Adrenal gland (tissue), 12 donors: Measurements from ENCODE around the gene EHD4. TPM values are rescaled to one million over a fixed set of nuclear protein-coding genes. Genes with fewer than 3 reads are reported as not detected.

ENCODE experiments used
- DNase-seq, 7 donors: peaks; one replicate each; pipeline ENCODE4 v3.0.0-alpha.2; 2019 to 2020
- H3K27ac ChIP-seq, 5 donors: fragments of 200-600 bp; sonication (generic) in 4 of 5; 1 replicate in 3 of 5; 2 replicates in 2 of 5; pipeline versions ENCODE4 v1.5.1 to v1.8.0; 2016 to 2020; ENCODE audit warnings: mild to moderate bottlenecking in 1 of 5
- H3K27me3 ChIP-seq: fragments of 200-600 bp; 2 replicates; pipeline ENCODE4 v1.8.0; 2021
- H3K36me3 ChIP-seq, 2 donors: fragments of 200-600 bp; replicated peaks in 1 of 2; 1 replicate in 1 of 2; 2 replicates in 1 of 2; pipeline versions ENCODE4 v1.5.1 to v1.8.0; 2018 to 2022
- H3K4me1 ChIP-seq, 2 donors: fragments of 200-600 bp; replicated peaks in 1 of 2; 1 replicate in 1 of 2; 2 replicates in 1 of 2; pipeline versions ENCODE4 v1.5.1 to v1.8.0; 2018 to 2021
- H3K4me3 ChIP-seq, 4 donors: fragments of 200-600 bp; sonication (generic) in 3 of 4; one replicate each; pipeline ENCODE4 v1.5.1; 2016 to 2018
- H3K9me3 ChIP-seq, 3 donors: fragments of 200-600 bp; sonication (generic) in 1 of 3; replicated peaks in 1 of 3; 1 replicate in 2 of 3; 2 replicates in 1 of 3; pipeline versions ENCODE4 v1.5.1 to v1.8.0; 2016 to 2021
- CTCF ChIP-seq, 6 experiments: fragments of 450-650 bp in 4 of 6; fragments of 200-600 bp in 2 of 6; sonication (generic) in 1 of 6; IDR thresholded peaks; 1 replicate in 5 of 6; 2 replicates in 1 of 6; pipeline versions ENCODE4 v1.5.1 to v1.8.0; 2016 to 2021; ENCODE audit warnings: antibody characterized with exemption in 6 of 6, mild to moderate bottlenecking in 2 of 6, moderate library complexity in 1 of 6
- POLR2A ChIP-seq, 2 donors: fragments of 450-650 bp; IDR thresholded peaks; one replicate each; pipeline ENCODE4 v1.6.1; 2017; ENCODE audit warnings: antibody characterized with exemption in 2 of 2, mild to moderate bottlenecking in 2 of 2, moderate library complexity in 1 of 2
- WGBS, 4 donors: extraction: QIAGEN DNeasy Blood & Tissue Kit in 2 of 4; methylation state at CpG; one replicate each; pipeline versions ENCODE4 v1.1.5 to v1.1.7; 2013 to 2017; 5-methylcytosine and 5-hydroxymethylcytosine counted together
- intact Hi-C, 2 donors: fragments of 100-400 bp; cut with DNase I; formaldehyde crosslinking; loops; one replicate each; pipeline versions ENCODE4 v1.14.1 to v1.15.0; 2022 to 2023
- polyA plus RNA-seq, 3 donors: library from polyadenylated mRNA; stranded (reverse); fragments of 200-250 nt in 2 of 3; fragments of 350-450 nt in 1 of 3; fragmentation: Illumina TruSeq in 1 of 3; extraction: RNeasy Lipid Tissue Mini Kit (QIAGEN cat#74804) in 1 of 3; gene quantifications; one replicate each; pipeline ENCODE4 v1.2.3, GENCODE V29; 2013 to 2014
- total RNA-seq, 9 donors: library from RNA; depleted of rRNA in 4 of 9; stranded (reverse); fragments of >200 nt in 4 of 9; fragments of 120-200 nt in 1 of 9; fragmentation: NEBNext Ultra II Directional in 1 of 9; extraction: Animal tissue kit (Norgen Biotek cat#: 25700) in 1 of 9; gene quantifications; one replicate each; pipeline versions ENCODE4 v1.1.0 to v1.2.4, GENCODE V29; 2013 to 2023
- donor health status: healthy with polysubstance abuse.
- donor health status: Bipolar disorder and iron deficiency.
- donor health status: DM: yes; HTN: yes; CAD: no.
- donor health status: DM: no; HTN: no; CAD: no.
- donor health status: DM: no; HTN: no; CAD: no.
- donor health status: DM: yes; HTN: yes; CAD: no.

The EHD4 gene
- total and polyA plus RNA-seq, 12 donors, result 2.0 to 17.0 (median 11.5) TPM

DNA sequence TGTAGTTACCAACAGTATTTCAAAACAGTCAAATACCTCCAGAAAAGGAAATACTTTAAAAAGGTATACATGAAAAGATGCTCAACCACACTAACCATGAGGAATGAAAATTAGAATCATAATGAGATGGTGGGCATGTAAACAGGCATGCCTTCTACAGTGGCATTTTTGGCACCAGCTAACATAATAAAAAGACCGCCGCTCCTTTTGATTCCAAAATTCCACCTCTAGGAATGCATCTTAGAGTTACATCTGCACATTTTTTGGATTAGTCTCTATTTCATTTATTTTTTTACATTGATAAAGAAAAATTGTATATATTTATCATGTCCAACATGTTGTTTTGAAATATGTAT lies 41.5 kb downstream of the EHD4 start:
- H3K4me1 ChIP-seq, result peaks cover 6 to 46% of the 10 kb centered on the region in 2 donors
- H3K36me3 ChIP-seq, result no peaks in the 10 kb centered on the region
- WGBS, 4 donors, result 83 to 97% (median 93%) methylated on average over 2 of the region's 2 CpGs
- no peak overlapping the region for H3K4me3 ChIP-seq
- TF ChIP-seq POLR2A (IDR thresholded peaks at IDR 0.05), result no peak
- TF ChIP-seq CTCF (IDR thresholded peaks at IDR 0.05), result no peak
- peak overlapping the region in 2 of 5 donors; percentile 17 to 32 for H3K27ac ChIP-seq
- no peaks in the 10 kb centered on the region for H3K27me3 ChIP-seq
- H3K9me3 ChIP-seq, result no peaks in the 10 kb centered on the region
- intact Hi-C loops, result no loop called here
- no peak for DNase-seq

DNA sequence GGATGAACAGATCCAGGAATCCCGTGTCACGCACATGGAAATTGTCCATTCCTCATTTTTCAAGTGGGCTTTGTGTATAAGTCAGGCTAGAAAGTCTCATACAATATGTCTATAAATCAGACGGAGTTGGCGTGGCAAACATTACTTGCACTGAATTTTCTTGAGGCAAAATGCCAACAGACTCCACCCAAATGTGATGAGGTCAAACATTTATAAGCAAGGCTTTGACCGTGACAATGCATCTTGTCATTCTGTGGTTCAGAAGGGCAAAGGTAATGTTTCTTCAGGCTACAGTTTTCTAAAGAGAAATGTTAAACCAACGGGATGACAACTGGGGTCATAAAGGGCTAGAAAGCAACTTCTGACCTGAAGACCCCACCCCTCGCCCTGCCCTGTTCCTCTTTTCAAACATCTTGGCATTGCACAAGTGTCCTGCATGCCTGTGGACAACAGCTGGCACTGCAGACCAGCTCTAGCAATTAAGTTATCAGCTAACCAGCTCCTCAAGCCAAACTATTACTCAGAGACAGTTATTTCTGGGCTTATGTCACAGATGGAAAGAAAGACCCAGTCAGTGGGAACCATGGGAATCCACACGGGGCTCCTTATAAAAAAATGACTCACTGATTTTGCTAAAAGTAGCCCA lies 42.0 kb downstream of the EHD4 start:
- peak in 5 of 6 experiments; percentile 17 to 52 (median 27) for TF ChIP-seq CTCF (IDR thresholded peaks at IDR 0.05)
- TF ChIP-seq POLR2A (IDR thresholded peaks at IDR 0.05), result no peak
- WGBS, 4 donors, result 53 to 66% (median 56%) methylated on average over 8 of the region's 8 CpGs
- intact Hi-C loops, result no loop called here
- Histone ChIP-seq H3K27me3 (no peaks in the 10 kb centered on the region), H3K4me3 (no peak overlapping the region), H3K27ac (peak overlapping the region in 2 of 5 donors; percentile 17 to 32), H3K4me1 (peaks cover 6 to 43% of the 10 kb centered on the region in 2 donors), H3K36me3 (no peaks in the 10 kb centered on the region), H3K9me3 (no peaks in the 10 kb centered on the region)
- peak in 6 of 7 donors; percentile 52 to 75 (median 62) for DNase-seq

DNA sequence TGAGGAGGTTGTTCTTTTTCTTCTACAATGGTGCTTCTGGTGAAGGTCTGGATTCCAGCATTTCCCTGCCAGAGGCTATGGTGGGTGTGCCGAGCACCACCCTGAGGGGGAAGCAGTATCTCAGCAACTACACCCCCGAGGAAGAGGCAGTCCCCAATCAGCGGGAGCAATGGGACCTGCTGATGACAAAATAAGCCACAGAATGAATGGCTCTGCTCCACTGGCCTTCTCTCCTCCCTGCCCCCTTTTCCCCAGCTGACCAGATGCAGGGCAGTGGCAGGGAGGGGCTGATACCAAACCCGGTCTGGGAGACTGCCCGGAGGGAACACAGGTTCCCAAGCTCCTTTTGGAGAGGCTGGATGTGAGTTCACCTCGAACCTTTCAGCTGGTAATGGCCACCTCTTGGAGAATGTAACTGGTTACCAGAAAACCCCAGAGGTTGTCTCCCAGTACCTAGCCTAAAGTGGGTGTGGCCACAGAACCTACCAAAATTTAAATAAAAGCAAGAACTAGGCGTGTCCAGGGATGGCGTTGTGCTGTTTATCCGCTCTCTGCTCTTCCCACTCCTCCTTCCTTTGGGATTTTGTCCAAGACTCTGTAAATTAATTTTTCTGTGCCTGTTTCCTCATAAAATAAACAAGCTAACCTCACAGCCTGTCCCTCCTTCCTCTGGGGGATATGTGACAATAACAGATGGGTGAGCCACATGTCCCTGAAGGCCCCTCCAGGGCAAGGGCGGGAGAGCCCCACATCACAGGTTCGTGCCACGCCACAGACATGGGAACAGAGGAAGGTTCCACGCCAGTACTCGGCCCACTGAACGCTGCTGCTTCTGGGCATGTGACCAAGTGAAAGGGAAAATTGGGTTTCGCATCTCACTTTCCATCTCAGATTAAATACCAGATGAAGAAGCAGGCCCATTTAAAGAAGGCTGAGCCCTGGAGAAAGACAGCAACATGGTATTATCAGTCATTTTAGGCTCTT lies 43.4 kb downstream of the EHD4 start:
- peak in 2 of 7 donors; percentile 34 to 69 for DNase-seq
- Histone ChIP-seq H3K4me1 (peaks cover 6 to 40% of the 10 kb centered on the region in 2 donors), H3K9me3 (no peaks in the 10 kb centered on the region), H3K4me3 (no peak overlapping the region), H3K36me3 (no peaks in the 10 kb centered on the region), H3K27ac (peak overlapping the region in 4 of 5 donors; percentile 6 to 32 (median 18)), H3K27me3 (no peaks in the 10 kb centered on the region)
- 66 to 81% (median 73%) methylated on average over 13 to 16 of the region's 16 CpGs for WGBS, 4 donors
- TF ChIP-seq POLR2A (IDR thresholded peaks at IDR 0.05) (no peak), CTCF (IDR thresholded peaks at IDR 0.05) (no peak)
- intact Hi-C loops, result loop anchor here in 1 of 2 donors (10.0 kb wide), 1 partner anchor 46 kb away; the partner anchor contains the start of gene EHD4

- WGBS, 4 donors, result 85 to 91% (median 86%) methylated on average over 6 of the region's 6 CpGs
- peaks cover 6 to 43% of the 10 kb centered on the region in 2 donors for H3K4me1 ChIP-seq
Measured at GRCh38 chr15:41928100-41928499, 44.3 kb downstream of the EHD4 start.

More at GRCh38 chr15:41928100-41928499, 44.3 kb downstream of the EHD4 start:
- no peak for DNase-seq
- Histone ChIP-seq H3K27me3 (no peaks in the 10 kb centered on the region), H3K4me3 (no peak overlapping the region), H3K36me3 (no peaks in the 10 kb centered on the region), H3K9me3 (no peaks in the 10 kb centered on the region), H3K27ac (no peak overlapping the region)
- intact Hi-C loops, result loop anchor here in 1 of 2 donors (10.0 kb wide), 1 partner anchor 47 kb away; the partner anchor contains the start of gene EHD4
- TF ChIP-seq POLR2A (IDR thresholded peaks at IDR 0.05), result no peak
- TF ChIP-seq CTCF (IDR thresholded peaks at IDR 0.05), result no peak
